WERI-Rb-1 (cell line): ENCODE data around the gene AR.

ENCODE experiments used
- DNase-seq: peaks from one replicate; pipeline ENCODE4 v3.0.0-alpha.2; 2020
- H3K27ac ChIP-seq: fragments of 250-450 bp; sonication (Bioruptor Pico); 2 replicates; pipeline ENCODE4 v1.5.1; 2020; ENCODE audit warnings: mild to moderate bottlenecking, moderate library complexity
- H3K27me3 ChIP-seq: fragments of 250-450 bp; sonication (Bioruptor Pico); 2 replicates; pipeline ENCODE4 v1.5.1; 2021; ENCODE audit warnings: mild to moderate bottlenecking, low read depth, moderate library complexity; ENCODE audit not compliant: insufficient read depth, severe bottlenecking
- H3K36me3 ChIP-seq: fragments of 250-450 bp; sonication (Bioruptor Pico); 2 replicates; pipeline ENCODE4 v1.5.1; 2020; ENCODE audit warnings: mild to moderate bottlenecking, moderate library complexity
- H3K4me3 ChIP-seq: 2 replicates; pipeline ENCODE4 v1.5.1; 2011; ENCODE audit warnings: low read depth, mild to moderate bottlenecking, control low read depth, low read length
- H3K9me3 ChIP-seq: fragments of 250-450 bp; sonication (Bioruptor Pico); 2 replicates; pipeline ENCODE4 v1.5.1; 2021; ENCODE audit warnings: mild to moderate bottlenecking, moderate library complexity; ENCODE audit not compliant: severe bottlenecking
- CTCF ChIP-seq: IDR thresholded peaks from 2 replicates; pipeline ENCODE4 v1.5.1; 2011; ENCODE audit warnings: low read depth, mild to moderate bottlenecking, control low read depth, inconsistent platforms, low read length

Gene AR

GRCh38 chrX:67759018-67759417, 215.2 kb downstream of the AR start:
- Histone ChIP-seq H3K36me3 (no peaks in the 10 kb centered on the region), H3K27ac (no peak overlapping the region), H3K9me3 (no peaks in the 10 kb centered on the region), H3K27me3 (peaks cover 15% of the 10 kb centered on the region), H3K4me3 (no peak overlapping the region)
- no peak for TF ChIP-seq CTCF
- no peak for DNase-seq

- H3K27me3 ChIP-seq: peaks cover 24% of the 10 kb centered on the region
- TF ChIP-seq CTCF: no peak
- H3K4me3 ChIP-seq: no peak overlapping the region
- H3K27ac ChIP-seq: no peak overlapping the region
- H3K9me3 ChIP-seq: no peaks in the 10 kb centered on the region
- no peak for DNase-seq
- no peaks in the 10 kb centered on the region for H3K36me3 ChIP-seq
These were observed 233.3 kb downstream of the AR start for GRCh38 chrX:67777148-67777547.

GRCh38 chrX:67779099-67779498, 235.3 kb downstream of the AR start:
- no peak for DNase-seq
- Histone ChIP-seq H3K4me3 (no peak overlapping the region), H3K27ac (no peak overlapping the region), H3K9me3 (no peaks in the 10 kb centered on the region), H3K36me3 (no peaks in the 10 kb centered on the region), H3K27me3 (peaks cover 30% of the 10 kb centered on the region)
- TF ChIP-seq CTCF: no peak
